Endodermal cell (in vitro differentiated cells): ENCODE measurements around the gene CD84. TPM values are rescaled to one million over a fixed set of nuclear protein-coding genes. Genes with fewer than 3 reads are reported as not detected.

Source experiments
- DNase-seq: peaks from one replicate; pipeline ENCODE4 v3.0.0-alpha.2; 2017
- H3K27ac ChIP-seq: 2 replicates; pipeline ENCODE4 v1.5.1; 2013; ENCODE audit warnings: mild to moderate bottlenecking, low read depth, low read length, moderate library complexity
- H3K27me3 ChIP-seq: 2 replicates; pipeline ENCODE4 v1.6.1; 2013; ENCODE audit warnings: mild to moderate bottlenecking, low read length, moderate library complexity; ENCODE audit not compliant: insufficient read depth, control insufficient read depth, poor library complexity, severe bottlenecking
- H3K36me3 ChIP-seq: 2 replicates; pipeline ENCODE4 v1.7.0; 2013; ENCODE audit warnings: mild to moderate bottlenecking, low read length, moderate library complexity; ENCODE audit not compliant: control insufficient read depth, insufficient read depth
- H3K4me1 ChIP-seq: one replicate; pipeline ENCODE4 v1.7.0; 2013; ENCODE audit warnings: low read length; ENCODE audit not compliant: control insufficient read depth, insufficient read depth
- H3K4me3 ChIP-seq: 2 replicates; pipeline ENCODE4 v1.5.1; 2013; ENCODE audit warnings: mild to moderate bottlenecking, low read length, moderate library complexity
- H3K9ac ChIP-seq: 2 replicates; pipeline ENCODE4 v1.6.1; 2013; ENCODE audit warnings: mild to moderate bottlenecking, low read length, moderate library complexity; ENCODE audit not compliant: poor library complexity, severe bottlenecking; ENCODE audit errors: extremely low read depth
- H3K9me3 ChIP-seq: 2 replicates; pipeline ENCODE4 v1.6.1; 2013; ENCODE audit warnings: mild to moderate bottlenecking, low read length, moderate library complexity; ENCODE audit not compliant: control insufficient read depth
- H3K27ac Mint-ChIP-seq: 2 replicates; pipeline ENCODE4 v1.8.0; 2020; ENCODE audit warnings: mixed read lengths
- H3K27me3 Mint-ChIP-seq: 2 replicates; pipeline ENCODE4 v1.8.0; 2021; ENCODE audit warnings: mild to moderate bottlenecking, mixed read lengths; ENCODE audit not compliant: insufficient read depth
- H3K36me3 Mint-ChIP-seq: 2 replicates; pipeline ENCODE4 v1.8.0; 2020; ENCODE audit warnings: low read depth, mixed read lengths
- H3K4me1 Mint-ChIP-seq: 2 replicates; pipeline ENCODE4 v1.8.0; 2020; ENCODE audit warnings: mixed read lengths
- H3K4me3 Mint-ChIP-seq: 2 replicates; pipeline ENCODE4 v1.8.0; 2020; ENCODE audit warnings: mild to moderate bottlenecking, moderate library complexity, mixed read lengths
- H3K9me3 Mint-ChIP-seq: 2 replicates; pipeline ENCODE4 v1.8.0; 2020; ENCODE audit warnings: mild to moderate bottlenecking, mixed read lengths
- CTCF ChIP-seq: fragments of 200-600 bp; sonication (generic); conservative IDR thresholded peaks from 2 replicates; pipeline ENCODE4 v1.5.0; 2021; ENCODE audit warnings: antibody characterized with exemption, mild to moderate bottlenecking
- WGBS, 2 experiments: methylation state at CpG; one replicate each; pipeline versions ENCODE4 v1.1.5 to v1.1.7; 2013; ENCODE audit warnings: missing lambda C conversion rate in 2 of 2, mixed read lengths in 1 of 2; ENCODE audit not compliant: insufficient coverage in 1 of 2, insufficient read length in 1 of 2; 5-methylcytosine and 5-hydroxymethylcytosine counted together
- total RNA-seq, 2 donors: library from RNA; stranded (reverse); fragmentation: NEBNext Ultra II Directional in 1 of 2; extraction: Animal tissue kit (Norgen Biotek cat#: 25700) in 1 of 2; gene quantifications; 2 replicates in 1 of 2; 3 replicates in 1 of 2; pipeline ENCODE4 v1.2.1, GENCODE V29; 2021

Gene CD84
- total RNA-seq, 2 donors from 2014 or later, result not detected

- no peak for TF ChIP-seq CTCF
- no peak overlapping the region for H3K4me3 Mint-ChIP-seq
- H3K4me1 Mint-ChIP-seq, result peaks cover 3% of the 10 kb centered on the region
- H3K36me3 ChIP-seq, result no peaks in the 10 kb centered on the region
- H3K27me3 Mint-ChIP-seq, result peaks cover 2% of the 10 kb centered on the region
- no peak for DNase-seq
- H3K9me3 Mint-ChIP-seq, result peaks cover 53% of the 10 kb centered on the region
- H3K9ac ChIP-seq, result no peak overlapping the region
- H3K27ac ChIP-seq, result no peak overlapping the region
- no peak overlapping the region for H3K27ac Mint-ChIP-seq
- 75 to 85% methylated on average over 1 to 2 of the region's 2 CpGs for WGBS, 2 experiments
- peaks cover 11% of the 10 kb centered on the region for H3K36me3 Mint-ChIP-seq
- H3K27me3 ChIP-seq, result no peaks in the 10 kb centered on the region
- H3K4me1 ChIP-seq, result no peaks in the 10 kb centered on the region
- H3K4me3 ChIP-seq, result no peak overlapping the region
- H3K9me3 ChIP-seq, result peaks cover 55% of the 10 kb centered on the region
These were observed 18.4 kb upstream of the CD84 start for GRCh38 chr1:160597705-160598104.

GRCh38 chr1:160597051-160597450, 17.8 kb upstream of the CD84 start:
- H3K9me3 Mint-ChIP-seq, result peaks cover 52% of the 10 kb centered on the region
- 96% methylated on average over 1 of the region's 1 CpG; no CpG with 5 or more reads in 1 of the 2 experiments for WGBS, 2 experiments
- no peaks in the 10 kb centered on the region for H3K27me3 ChIP-seq
- DNase-seq, result no peak
- H3K36me3 Mint-ChIP-seq, result peaks cover 11% of the 10 kb centered on the region
- peaks cover 3% of the 10 kb centered on the region for H3K4me1 Mint-ChIP-seq
- H3K36me3 ChIP-seq, result no peaks in the 10 kb centered on the region
- H3K27me3 Mint-ChIP-seq, result peaks cover 2% of the 10 kb centered on the region
- peaks cover 53% of the 10 kb centered on the region for H3K9me3 ChIP-seq
- no peak overlapping the region for H3K27ac Mint-ChIP-seq
- no peak overlapping the region for H3K27ac ChIP-seq
- H3K4me3 Mint-ChIP-seq, result no peak overlapping the region
- no peak overlapping the region for H3K9ac ChIP-seq
- H3K4me1 ChIP-seq, result no peaks in the 10 kb centered on the region
- no peak overlapping the region for H3K4me3 ChIP-seq
- TF ChIP-seq CTCF, result no peak

- 81% methylated on average over 1 of the region's 1 CpG; no CpG with 5 or more reads in 1 of the 2 experiments for WGBS, 2 experiments
These were observed 11.2 kb upstream of the CD84 start for GRCh38 chr1:160590488-160590887.

More at GRCh38 chr1:160590488-160590887, 11.2 kb upstream of the CD84 start:
- H3K36me3 ChIP-seq, result no peaks in the 10 kb centered on the region
- Mint-ChIP-seq H3K9me3 (peaks cover 18% of the 10 kb centered on the region), H3K27me3 (peaks cover 2% of the 10 kb centered on the region), H3K4me1 (no peaks in the 10 kb centered on the region), H3K36me3 (peaks cover 2% of the 10 kb centered on the region), H3K4me3 (no peak overlapping the region), H3K27ac (no peak overlapping the region)
- H3K9ac ChIP-seq, result no peak overlapping the region
- no peak overlapping the region for H3K4me3 ChIP-seq
- H3K9me3 ChIP-seq, result peaks cover 26% of the 10 kb centered on the region
- no peak for DNase-seq
- no peaks in the 10 kb centered on the region for H3K4me1 ChIP-seq
- H3K27ac ChIP-seq, result no peak overlapping the region
- TF ChIP-seq CTCF, result no peak
- H3K27me3 ChIP-seq, result no peaks in the 10 kb centered on the region
